GM18498 (cell line): ENCODE measurements around the gene SECISBP2L.

Experiments used
- ATAC-seq: cut with Tn5 transposase; IDR thresholded peaks from one replicate; pipeline ENCODE4 v1.9.1; 2021; ENCODE audit warnings: mild to moderate bottlenecking, moderate library complexity; ENCODE audit not compliant: unreplicated experiment

The SECISBP2L gene

GRCh38 chr15:48966595-48967301 is 79.5 kb downstream of the SECISBP2L start:
- peak; percentile 77 for ATAC-seq

GRCh38 chr15:48965972-48966371 is 80.3 kb downstream of the SECISBP2L start:
- ATAC-seq = peak; percentile 60

GRCh38 chr15:48964898-48965297 is 81.3 kb downstream of the SECISBP2L start:
- ATAC-seq = no peak

- ATAC-seq = no peak
Measured at GRCh38 chr15:48963524-48964113, 82.6 kb downstream of the SECISBP2L start, which contains the start of gene SHC4. SHC4 (minus strand) TSS chr15:48963919; CDS start chr15:48963015, 904 bp downstream.

GRCh38 chr15:48962662-48963523 is 83.4 kb downstream of the SECISBP2L start:
- ATAC-seq = no peak

GRCh38 chr15:48955967-48956366 is 90.3 kb downstream of the SECISBP2L start:
- ATAC-seq = no peak

GRCh38 chr15:48955370-48955769 is 90.9 kb downstream of the SECISBP2L start:
- ATAC-seq = no peak

GRCh38 chr15:48954538-48954937 is 91.7 kb downstream of the SECISBP2L start:
- no peak for ATAC-seq

GRCh38 chr15:48946840-48947187 is 99.4 kb downstream of the SECISBP2L start:
- no peak for ATAC-seq

- no peak for ATAC-seq
Measured at GRCh38 chr15:48946074-48946839, 100.0 kb downstream of the SECISBP2L start.

- no peak for ATAC-seq
Measured at GRCh38 chr15:48945386-48945785, 100.9 kb downstream of the SECISBP2L start.

- no peak for ATAC-seq
Measured at GRCh38 chr15:48941904-48942303, 104.3 kb downstream of the SECISBP2L start.

- ATAC-seq = peak; percentile 93
Measured at GRCh38 chr15:48940508-48940907, 105.7 kb downstream of the SECISBP2L start.

- ATAC-seq = no peak
Measured at GRCh38 chr15:48939648-48940047, 106.6 kb downstream of the SECISBP2L start.
